Head of caudate nucleus (tissue), 42 donors: ENCODE results near the gene ZNF200.
"Not testable (repeated sequence)": the region's sequence is repeated elsewhere in the genome, so short reads cannot be mapped to it uniquely, and the experiment has no call there.

ENCODE experiments used
- DNase-seq, 42 donors: peaks; one replicate each; pipeline versions ENCODE4 v3.0.0 to v3.0.0-alpha.2; 2020 to 2021; ENCODE audit warnings: mixed read lengths in 7 of 42
- intact Hi-C: fragments of 100-400 bp; cut with DNase I; formaldehyde crosslinking; loops from one replicate; pipeline ENCODE4 v1.15.0; 2022

ZNF200 gene

DNA sequence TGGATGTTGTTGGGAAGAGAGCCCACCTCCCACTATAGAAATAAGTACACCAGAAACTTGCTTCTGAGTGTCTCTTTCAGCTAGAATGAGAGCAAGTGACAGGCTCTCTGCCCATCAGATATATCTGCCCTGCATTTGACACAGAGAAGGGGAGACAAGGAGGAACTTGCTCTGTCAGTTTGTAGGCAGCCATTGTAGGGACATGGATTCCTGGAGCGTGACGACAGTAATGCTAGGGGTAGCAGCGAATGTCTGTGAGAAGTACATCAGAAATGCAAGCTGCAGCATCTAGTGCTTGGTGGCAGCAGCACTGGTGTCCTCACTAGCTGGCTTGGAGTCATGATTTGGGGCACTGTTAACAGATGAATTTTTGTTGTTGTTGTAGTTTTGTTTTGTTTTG lies 23.0 kb downstream of the ZNF200 start:
- intact Hi-C loops, result no loop called here
- DNase-seq, result no peak

DNA sequence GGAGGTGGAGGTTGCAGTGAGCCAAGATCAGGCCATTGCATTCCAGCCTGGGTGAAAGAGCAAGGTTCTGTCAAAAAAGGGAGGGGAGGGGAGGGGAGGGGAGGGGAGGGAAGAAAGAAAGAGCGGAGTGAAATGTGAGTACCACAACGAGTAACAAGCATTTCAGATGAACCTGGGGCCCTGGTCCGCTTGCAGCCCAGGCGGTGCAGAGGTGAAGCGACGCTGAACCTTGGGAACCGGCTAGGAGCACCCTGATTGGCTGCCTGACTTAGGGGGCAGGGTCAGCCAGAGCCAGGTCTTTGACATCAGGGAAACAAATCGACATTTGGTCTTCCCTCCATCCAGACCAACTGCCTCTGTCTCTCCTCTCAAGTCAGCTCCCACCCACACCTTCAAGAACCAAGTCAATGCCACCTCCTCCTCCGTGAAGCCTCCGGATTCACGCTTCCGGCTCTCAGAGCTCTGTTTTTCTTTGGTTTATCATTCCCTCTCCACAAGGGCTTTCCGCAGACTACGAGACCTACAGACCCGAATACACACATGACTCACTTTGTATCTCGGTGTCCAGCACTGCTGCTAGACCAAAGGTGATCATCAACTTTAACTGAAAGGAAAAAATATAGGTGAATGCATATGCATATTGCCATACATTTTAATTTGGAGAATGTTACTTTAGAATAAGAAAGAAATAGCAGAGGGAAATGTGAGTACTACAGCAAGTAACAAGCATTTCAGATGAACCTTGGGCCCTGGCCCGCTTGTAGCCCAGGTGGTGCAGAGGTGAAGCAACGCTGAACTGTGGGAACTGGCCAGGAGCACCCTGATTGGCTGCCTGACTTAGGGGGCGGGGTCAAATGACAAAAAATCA lies 27.6 kb downstream of the ZNF200 start:
- intact Hi-C loops, result no loop called here
- peak in 1 of 42 donors; percentile 29 for DNase-seq

DNA sequence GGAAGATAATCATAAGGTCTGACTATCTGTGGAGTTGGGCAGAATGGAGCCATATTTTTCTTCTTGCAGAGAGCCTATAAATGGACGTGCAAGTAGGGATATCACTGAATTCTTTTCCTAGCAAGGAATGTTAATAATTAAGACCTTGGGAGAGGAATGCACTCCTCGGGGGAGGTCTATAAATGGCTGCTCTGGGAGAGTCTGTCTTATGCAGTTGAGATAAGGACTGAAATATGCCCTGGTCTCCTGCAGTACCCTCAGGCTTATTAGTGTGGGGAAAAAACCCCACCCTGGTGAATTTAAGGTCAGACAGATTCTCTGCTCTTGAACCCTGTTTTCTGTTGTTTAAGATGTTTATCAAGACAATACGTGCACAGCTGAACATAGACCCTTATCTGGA lies 29.0 kb downstream of the ZNF200 start:
- intact Hi-C loops, result not testable (repeated sequence)

DNA sequence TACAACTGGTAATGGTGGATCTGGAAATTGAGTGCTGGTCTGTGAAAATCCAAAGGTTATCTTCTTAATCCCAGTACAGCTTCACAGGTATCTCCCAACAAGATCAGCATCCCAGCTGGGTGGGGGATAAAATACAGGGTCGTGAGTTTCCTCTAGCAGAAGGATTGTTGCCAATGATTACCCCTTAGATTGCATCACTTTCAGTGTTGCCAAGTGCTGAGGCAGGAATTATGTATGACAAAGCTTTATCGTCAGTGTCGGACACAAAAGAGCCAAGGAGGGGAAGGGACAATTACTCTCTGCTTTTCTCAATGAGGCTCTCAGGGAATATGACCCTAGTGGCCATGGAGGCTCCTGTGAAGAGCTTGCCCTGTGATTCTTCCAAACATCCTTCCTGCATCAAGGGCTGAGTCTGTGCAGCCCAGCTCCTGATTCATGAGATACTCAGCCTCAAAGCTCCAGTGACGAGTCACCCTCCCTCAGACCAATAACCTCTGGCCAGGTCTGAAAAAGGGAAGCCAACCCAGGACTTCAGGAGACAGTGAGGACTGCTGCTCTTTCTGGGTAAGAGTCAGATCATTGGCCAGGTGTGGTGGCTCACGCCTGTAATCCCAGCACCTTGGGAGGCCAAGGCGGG lies 31.9 kb downstream of the ZNF200 start:
- intact Hi-C loops, result no loop called here

More for the DNA sequence above, 29.0 kb downstream of the ZNF200 start:
- DNase-seq, result not testable (repeated sequence)

DNA sequence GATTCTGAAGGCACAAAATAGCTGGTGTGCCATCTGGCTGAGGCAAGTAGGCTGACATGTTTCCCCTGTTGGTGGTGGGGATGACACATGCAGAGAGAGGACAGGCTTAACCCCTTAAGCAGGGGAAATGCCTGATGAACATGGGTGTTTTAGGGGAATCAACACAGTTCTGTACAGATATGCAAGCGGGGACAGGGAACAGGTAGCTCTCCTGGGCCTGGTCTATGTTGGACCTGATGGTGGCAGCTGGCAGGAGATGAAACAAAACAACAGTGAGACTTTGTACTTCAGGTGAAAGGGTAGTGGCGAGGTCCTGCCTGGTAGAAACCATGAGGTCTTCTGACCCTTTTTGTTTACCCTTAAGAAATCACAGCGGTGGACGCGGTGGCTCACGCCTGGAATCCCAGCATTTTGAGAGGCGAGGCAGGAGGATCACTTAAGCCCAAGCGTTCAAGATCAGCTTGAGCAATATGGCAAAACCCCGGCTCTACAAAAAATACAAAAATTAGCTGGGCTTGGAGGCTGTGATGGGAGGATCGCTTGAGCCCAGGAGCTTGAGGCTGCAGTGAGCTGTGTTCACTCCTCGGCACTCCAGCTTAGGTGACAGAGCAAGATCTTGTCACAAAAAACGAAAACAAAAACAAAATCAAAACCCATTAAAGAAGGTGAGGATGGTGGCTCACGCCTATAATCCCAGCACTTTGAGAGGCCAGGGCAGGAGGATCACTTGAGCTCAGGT lies 36.5 kb downstream of the ZNF200 start:
- intact Hi-C loops, result no loop called here
- no peak for DNase-seq

More for the DNA sequence above, 31.9 kb downstream of the ZNF200 start:
- DNase-seq, result no peak

DNA sequence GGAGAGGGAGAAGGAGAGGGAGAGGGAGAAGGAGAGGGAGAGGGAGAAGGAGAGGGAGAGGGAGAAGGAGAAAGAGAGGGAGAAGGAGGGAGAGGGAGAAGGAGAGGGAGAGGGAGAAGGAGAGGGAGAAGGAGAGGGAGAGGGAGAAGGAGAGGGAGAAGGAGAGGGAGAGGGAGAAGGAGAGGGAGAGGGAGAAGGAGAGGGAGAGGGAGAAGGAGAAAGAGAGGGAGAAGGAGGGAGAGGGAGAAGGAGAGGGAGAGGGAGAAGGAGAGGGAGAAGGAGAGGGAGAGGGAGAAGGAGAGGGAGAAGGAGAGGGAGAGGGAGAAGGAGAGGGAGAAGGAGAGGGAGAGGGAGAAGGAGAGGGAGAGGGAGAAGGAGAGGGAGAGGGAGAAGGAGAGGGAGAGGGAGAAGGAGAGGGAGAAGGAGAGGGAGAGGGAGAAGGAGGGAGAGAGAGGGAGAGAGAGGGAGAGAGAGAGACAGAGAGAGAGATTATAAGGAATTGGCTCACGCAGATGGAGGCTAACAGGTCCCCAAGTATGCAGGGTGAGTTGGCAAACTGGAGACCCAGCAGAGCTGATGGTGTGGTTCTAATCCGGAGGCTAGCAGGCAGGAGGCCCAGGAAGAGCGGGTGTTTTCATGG lies 37.1 kb downstream of the ZNF200 start:
- intact Hi-C loops, result not testable (repeated sequence)

DNA sequence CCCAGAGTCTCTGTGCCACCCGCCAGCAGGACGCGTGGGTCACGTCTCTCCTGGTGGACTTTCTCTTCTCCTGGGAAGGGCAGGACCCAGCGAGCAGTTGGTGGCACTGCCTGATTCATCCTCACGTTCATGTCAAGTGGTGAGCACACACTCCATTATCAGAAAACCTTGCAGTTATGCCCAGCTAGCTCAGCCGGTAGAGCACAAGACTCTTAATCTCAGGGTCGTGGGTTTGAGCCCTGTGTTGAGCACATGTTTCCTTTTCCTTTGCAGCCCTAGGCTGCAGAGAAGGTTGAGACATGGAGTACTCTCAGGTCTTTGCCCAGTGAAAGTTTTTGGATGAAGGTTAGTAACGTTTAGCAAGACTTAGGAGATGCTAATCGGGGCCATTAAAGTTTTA lies 39.0 kb downstream of the ZNF200 start:
- intact Hi-C loops, result no loop called here
- no peak for DNase-seq

More for the DNA sequence above, 37.1 kb downstream of the ZNF200 start:
- not testable (repeated sequence) for DNase-seq

DNA sequence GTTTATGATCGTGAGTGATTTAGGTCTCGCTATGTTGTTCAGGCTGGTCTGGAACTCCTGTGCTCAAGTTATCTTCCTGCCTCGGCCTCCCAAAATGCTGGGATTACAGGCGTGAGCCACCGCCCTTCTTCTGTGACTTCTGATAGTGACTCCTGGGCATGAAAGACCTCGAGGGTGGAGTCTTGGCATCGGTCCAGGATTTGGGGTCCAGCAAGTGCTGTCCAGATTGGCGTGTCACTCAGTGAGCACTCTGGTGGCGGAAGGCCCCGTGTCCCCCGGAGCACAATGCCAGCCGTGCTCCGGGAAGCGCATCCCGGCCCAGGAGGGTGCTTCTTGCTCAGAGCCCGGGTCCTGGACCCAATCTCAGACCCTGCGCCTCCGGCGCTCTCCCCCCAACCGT lies 40.2 kb downstream of the ZNF200 start:
- DNase-seq, result no peak
- intact Hi-C loops, result no loop called here

DNA sequence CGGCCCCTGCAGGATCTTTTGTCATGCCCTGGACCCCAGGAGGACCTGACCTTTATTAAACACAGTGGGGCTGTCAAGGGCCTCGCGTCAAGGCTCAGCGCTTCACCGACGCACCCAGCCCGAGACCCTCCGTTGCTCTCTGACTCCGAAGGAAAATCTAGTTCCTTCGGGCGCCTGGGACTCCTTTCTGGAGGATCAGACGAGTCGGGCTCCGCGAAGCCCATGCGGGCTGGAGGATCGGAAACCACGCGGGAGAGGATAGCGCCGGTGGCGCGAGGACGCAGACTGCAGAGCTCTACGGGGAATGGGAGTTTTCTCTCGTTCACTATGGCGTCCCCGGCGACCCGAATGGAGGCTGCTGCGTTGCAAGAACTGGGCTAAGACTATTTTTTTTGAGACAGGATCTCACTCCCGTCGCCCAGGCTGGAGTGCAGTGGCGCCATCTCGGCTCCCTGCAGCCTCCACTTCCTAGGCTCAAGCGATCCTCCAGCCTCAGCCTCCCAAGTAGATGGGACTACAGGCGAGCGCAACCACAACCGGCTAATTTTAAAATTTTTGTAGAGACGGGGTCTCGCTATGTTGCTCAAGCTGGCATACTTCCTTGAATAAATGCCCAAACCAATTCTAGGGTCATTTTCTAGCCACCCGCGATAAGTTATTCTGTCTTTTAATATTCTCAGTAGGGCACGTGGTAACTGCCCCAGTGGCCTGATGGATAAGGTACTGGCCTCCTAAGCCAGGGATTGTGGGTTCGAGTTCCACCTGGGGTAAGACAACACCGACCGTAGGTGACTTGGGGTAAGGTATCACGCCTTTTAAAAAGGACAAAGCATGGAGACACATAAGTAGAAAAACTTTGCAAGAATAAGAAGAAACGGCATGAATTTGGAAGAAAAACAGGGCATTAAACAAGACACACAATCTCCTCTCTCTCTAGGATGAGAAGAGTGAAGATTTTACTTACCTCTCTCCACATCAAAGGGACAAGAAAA lies 41.4 kb downstream of the ZNF200 start:
- intact Hi-C loops, result no loop called here
- DNase-seq, result no peak

DNA sequence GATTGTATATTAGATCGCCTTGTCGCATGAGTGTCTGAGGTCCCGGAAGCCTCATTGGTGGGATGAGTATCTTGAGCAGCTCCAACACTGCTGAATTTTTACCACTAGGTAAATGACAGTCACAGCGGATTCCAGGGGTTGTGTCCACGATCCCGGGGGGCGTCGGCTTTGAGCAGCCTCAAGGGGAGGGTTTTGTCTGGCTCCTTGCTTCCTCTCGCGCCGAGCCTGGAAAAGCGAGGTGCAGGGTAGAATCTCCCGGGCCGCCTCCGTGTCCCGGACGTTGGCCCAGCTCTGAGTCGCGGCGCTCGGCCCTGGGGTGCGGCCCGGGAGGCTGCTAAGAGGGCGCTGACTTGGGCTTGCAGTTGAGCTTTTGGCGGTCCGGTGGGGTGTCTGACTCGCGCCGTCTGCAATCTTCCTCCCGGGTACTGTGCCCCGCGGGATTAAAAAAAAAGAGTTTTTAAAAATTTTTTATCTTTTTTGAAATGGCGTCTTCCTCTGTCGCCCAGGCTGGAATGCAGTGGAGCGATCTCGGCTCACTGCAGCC lies 42.4 kb downstream of the ZNF200 start:
- intact Hi-C loops, result no loop called here
- DNase-seq, result no peak

DNA sequence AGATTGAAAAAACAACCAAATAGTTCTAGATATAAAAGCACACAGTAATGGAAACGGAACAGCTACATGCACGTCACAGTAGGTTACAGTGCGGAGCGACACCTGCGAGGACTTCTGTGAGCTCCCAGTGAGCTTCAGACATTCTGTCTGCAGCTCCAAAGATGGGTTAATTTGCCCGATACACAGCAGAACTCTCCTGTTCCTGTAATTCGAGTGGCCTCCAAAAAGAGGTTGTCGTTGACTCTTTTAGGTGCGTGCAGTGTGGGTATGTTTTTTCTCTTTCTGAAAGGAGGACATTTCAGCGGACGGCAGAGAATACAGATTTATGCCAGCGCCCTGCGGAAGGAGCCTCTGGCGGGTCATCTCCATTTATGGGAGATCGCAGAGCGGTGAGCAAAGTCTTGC lies 44.0 kb downstream of the ZNF200 start:
- DNase-seq, result no peak
- intact Hi-C loops, result no loop called here

DNA sequence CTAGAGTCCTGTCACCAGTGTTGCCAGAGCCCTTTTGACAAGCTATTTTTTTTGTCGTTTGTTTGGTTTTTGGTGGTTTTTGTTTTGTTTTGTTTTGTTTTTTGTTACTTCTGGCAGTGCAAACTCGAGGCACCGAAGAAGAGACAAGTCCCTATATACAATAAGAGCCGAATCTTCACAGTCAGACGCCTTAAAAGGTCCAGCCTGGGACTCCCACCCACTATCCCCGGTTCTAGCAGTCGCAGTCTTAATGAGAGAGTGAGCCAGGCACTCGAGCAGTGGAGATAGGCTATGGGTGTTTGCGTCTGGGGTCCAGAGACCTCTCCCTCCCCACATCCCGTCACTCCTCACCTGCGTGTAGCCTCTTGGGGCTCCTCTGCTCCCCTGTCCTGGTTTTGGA lies 45.1 kb downstream of the ZNF200 start:
- intact Hi-C loops, result no loop called here
- no peak for DNase-seq

DNA sequence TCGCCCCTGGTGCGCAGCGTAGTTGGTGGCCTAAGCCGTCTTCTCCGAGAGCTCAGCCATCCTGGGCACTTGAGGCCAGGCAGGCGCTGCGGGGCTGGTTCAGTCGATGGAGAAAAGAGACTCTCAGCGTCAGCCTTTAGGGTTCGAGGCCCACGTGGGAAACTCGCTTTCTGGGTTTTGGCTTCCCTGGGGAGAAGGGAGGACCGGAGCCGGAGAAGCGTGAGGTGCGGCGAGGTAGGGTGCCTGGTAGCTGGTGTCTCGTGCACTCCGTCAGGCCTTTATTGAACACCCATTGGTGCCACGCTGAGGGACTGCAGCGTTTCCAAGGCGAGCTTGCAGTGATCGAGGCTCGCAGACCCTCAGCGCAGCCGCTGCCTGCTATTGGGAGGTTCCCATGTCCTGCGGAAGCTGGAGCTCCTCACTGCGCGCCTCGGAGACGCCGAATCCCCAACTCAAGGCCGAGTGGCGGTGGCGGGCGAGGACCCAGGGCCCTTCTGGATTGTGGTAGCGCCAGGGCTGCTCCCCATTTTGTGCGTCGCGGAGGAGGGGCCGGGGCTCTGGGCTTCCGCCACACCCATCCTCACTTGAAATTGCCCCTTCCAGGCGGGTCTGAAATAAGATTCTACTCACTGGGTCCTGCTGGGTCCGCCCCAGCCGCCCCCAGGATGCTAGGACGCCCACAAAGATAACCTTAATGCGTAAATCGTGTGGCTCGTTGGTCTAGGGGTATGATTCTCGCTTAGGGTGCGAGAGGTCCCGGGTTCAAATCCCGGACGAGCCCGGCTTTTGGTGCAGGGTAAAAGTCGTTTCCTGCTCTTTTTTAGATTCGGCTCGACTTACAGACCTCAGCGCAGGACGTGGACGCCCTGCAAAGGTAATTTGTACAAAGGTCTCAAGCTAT lies 45.8 kb downstream of the ZNF200 start:
- DNase-seq, result peak in 27 of 42 donors; percentile 10 to 67 (median 33)
- intact Hi-C loops, result no loop called here

DNA sequence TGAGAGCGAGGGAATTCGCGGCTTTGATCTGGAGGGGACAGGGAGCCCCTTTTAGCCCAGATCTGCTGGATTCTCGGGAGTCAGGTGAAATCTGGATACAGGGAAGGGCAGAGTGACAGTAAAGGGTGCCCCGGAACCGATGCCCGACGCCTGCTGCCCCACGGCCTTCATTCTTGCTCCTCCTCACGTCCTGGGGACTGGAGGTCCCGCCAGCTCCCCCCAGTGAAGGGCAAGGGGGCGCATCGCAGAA lies 46.4 kb downstream of the ZNF200 start:
- intact Hi-C loops, result no loop called here

DNA sequence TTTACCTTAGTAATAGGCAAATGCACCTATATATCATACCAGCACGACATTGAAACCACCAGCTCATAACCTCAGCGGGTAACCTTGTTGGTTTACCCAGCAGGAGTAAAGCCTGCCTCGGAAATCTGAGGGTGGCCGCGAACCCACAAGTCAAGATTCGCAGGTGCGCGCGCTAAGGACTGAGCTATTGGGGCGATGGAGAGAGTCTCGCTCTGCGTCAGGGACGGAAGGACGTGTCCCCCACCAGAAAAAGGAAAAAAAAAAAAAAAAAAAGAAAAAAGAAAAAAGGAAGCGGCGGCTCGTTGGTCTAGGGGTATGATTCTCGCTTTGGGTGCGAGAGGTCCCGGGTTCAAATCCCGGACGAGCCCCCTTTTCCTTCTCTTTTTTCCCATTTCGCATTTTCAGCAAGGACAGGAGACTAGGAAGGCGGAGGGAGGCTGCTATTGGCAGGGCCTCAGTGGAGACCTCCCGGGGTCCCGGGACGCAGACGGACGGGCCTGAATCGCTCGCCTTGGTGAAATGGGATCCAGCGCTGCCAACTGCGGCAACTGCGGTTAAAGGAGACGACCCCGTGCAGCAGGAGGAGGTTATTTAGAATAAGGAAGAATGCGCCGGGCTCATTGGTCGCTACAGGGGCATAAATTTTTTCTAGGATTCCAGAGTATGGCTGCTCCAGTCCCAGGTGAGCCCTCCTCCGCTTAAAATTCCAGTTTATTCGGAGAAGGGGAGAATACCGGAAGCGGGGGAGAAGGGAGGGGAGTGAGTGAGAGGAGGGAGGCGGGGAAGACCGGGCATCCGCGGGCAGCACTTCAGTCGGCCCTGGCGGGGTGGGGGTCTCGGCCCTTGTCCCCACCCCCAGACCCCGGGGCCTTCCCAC lies 46.9 kb downstream of the ZNF200 start, which contains the start of gene OR1F1:
TSS of gene OR1F1 (plus strand) at position 407 of the 877 bp plus-strand sequence.
- intact Hi-C loops, result no loop called here
- DNase-seq, result peak in 39 of 42 donors; percentile 19 to 80 (median 48)

More for the DNA sequence above, 46.4 kb downstream of the ZNF200 start:
- DNase-seq, result no peak
